Right hindlimb (tissue), 1 donor: ENCODE measurements around the gene LRRFIP2.

Experiments used
- DNase-seq: peaks from one replicate; pipeline ENCODE4 v3.0.0-alpha.2; 2018

The LRRFIP2 gene

GRCh38 chr3:37014620-37015019, 159.8 kb downstream of the LRRFIP2 start:
- no peak for DNase-seq
